Heart left ventricle (tissue), 16 donors: Measurements from ENCODE around the gene PSPH. TPM values are rescaled to one million over a fixed set of nuclear protein-coding genes. Genes with fewer than 3 reads are reported as not detected.
A peak's percentile ranks its signal among the peaks of the same experiment; 100 is the strongest.
"Not testable (repeated sequence)": the region's sequence is repeated elsewhere in the genome, so short reads cannot be mapped to it uniquely, and the experiment has no call there.

ENCODE experiments used
- ATAC-seq, 4 donors: fragments of 200-7000 bp; cut with Tn5 transposase; one replicate each; pipeline ENCODE4 v1.9.1; 2020 to 2022; ENCODE audit warnings: moderate library complexity in 4 of 4, mild to moderate bottlenecking in 3 of 4, moderate number of reproducible peaks in 1 of 4
- DNase-seq, 5 donors: peaks; one replicate each; pipeline ENCODE4 v3.0.0-alpha.2; 2020
- H3K27ac ChIP-seq, 12 donors: fragments of 200-600 bp; sonication (generic) in 4 of 12; one replicate each; pipeline versions ENCODE4 v1.5.0 to v1.8.0; 2016 to 2022; ENCODE audit warnings: mild to moderate bottlenecking in 2 of 12
- H3K27me3 ChIP-seq, 9 donors: fragments of 200-600 bp; sonication (generic) in 2 of 9; one replicate each; pipeline versions ENCODE4 v1.5.1 to v1.8.0; 2016 to 2022; ENCODE audit warnings: mild to moderate bottlenecking in 3 of 9
- H3K36me3 ChIP-seq, 9 donors: fragments of 200-600 bp; sonication (generic) in 2 of 9; one replicate each; pipeline versions ENCODE4 v1.5.0 to v1.8.0; 2018 to 2022; ENCODE audit warnings: mild to moderate bottlenecking in 2 of 9
- H3K4me1 ChIP-seq, 12 donors: fragments of 200-600 bp; sonication (generic) in 4 of 12; one replicate each; pipeline versions ENCODE4 v1.5.0 to v1.8.0; 2016 to 2022; ENCODE audit warnings: mild to moderate bottlenecking in 3 of 12
- H3K4me3 ChIP-seq, 12 donors: fragments of 200-600 bp; sonication (generic) in 4 of 12; one replicate each; pipeline versions ENCODE4 v1.5.0 to v1.8.0; 2017 to 2022; ENCODE audit warnings: mild to moderate bottlenecking in 9 of 12, moderate library complexity in 4 of 12
- H3K9me3 ChIP-seq, 12 donors: fragments of 200-600 bp; sonication (generic) in 4 of 12; one replicate each; pipeline versions ENCODE4 v1.5.0 to v1.8.0; 2016 to 2022; ENCODE audit warnings: mild to moderate bottlenecking in 1 of 12
- POLR2A ChIP-seq, 2 donors: fragments of 450-650 bp; IDR thresholded peaks; one replicate each; pipeline ENCODE4 v1.6.1; 2017; ENCODE audit warnings: antibody characterized with exemption in 2 of 2, mild to moderate bottlenecking in 2 of 2, moderate library complexity in 2 of 2
- WGBS, 4 donors: extraction: QIAGEN DNeasy Blood & Tissue Kit in 2 of 4; methylation state at CpG; one replicate each; pipeline versions ENCODE4 v1.1.5 to v1.1.7; 2013 to 2018; 5-methylcytosine and 5-hydroxymethylcytosine counted together
- intact Hi-C, 10 donors: fragments of 100-400 bp; cut with DNase I; formaldehyde crosslinking; loops; one replicate each; pipeline versions ENCODE4 v1.11.1 to v1.14.2; 2022
- polyA plus RNA-seq, 2 donors: library from polyadenylated mRNA; stranded (reverse); fragments of 200-250 nt; gene quantifications; one replicate each; pipeline ENCODE4 v1.2.3, GENCODE V29; 2013
- total RNA-seq, 9 donors: library from RNA; depleted of rRNA in 2 of 9; stranded (reverse); fragments of >200 nt in 2 of 9; fragmentation: NEBNext Ultra II Directional in 3 of 9; extraction: Animal tissue kit (Norgen Biotek cat#: 25700) in 3 of 9; gene quantifications; one replicate each; pipeline versions ENCODE4 v1.1.0 to v1.2.4, GENCODE V29; 2016 to 2023
- TF ChIP-seq, protein P1 (sequence below), 12 donors: fragments of 200-600 bp; sonication (generic) in 4 of 12; IDR thresholded peaks; one replicate each; pipeline versions ENCODE4 v1.5.0 to v1.8.0; 2018 to 2022; ENCODE audit warnings: antibody characterized with exemption in 12 of 12, mild to moderate bottlenecking in 5 of 12
- donor health status: ischemic (EF 13 %, LVEDD 7.1; RV severe dilation, severe dysfunction).
- donor health status: healthy with polysubstance abuse.
- donor health status: DM: no; HTN: yes; CAD: no.
- donor health status: DM: no; HTN: no; CAD: no.
- donor health status: ischemic (EF 25% LVEDD 6.9; RV normal size, moderate dysfunction).
- donor health status: ischemic (EF 25% LVEDD 5.7; RV mildly dilated, moderate dysfunction).
- donor health status: healthy.
- donor health status: DM: yes; HTN: yes; CAD: no.
- donor health status: ischemic (EF 35%, LVEDD 5.7; RV mildly dilated, moderate dysfunction).
- donor health status: nonischemic (EF 11% LVEDD 7.7; RV severe dilation, severe dysfunction).
- donor health status: DM: yes; HTN: yes; CAD: no.
- donor health status: PGD.
- donor health status: ischemic (EF 29% LVEDD 5.4; RV normal size, mild dysfunction).
- donor health status: nonischemic (EF 23%, LVEDD 6.1; RV moderate dilation, normal function).

PSPH gene
- total and polyA plus RNA-seq, 11 donors: 3.5 to 15.9 (median 8.9) TPM

DNA sequence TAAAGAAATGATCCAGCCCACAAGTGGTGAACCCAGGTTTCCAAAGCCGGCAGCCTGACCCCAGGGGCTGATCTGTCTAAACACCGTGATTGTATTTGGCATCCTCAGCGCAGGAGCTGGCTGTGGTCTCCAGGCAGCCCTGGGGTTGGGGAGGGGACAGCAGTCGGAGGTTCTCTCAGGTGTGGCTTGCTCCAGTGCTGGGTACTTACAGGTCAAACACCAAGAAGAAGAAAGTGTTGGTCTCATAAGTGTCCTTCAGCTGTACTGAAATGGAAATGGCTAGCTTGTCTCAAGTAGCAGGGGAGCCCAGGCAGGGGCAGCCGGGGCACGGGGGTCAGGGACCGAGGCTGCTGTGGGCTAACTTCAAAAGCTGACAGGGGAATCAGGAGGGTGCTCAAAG lies 35.5 kb upstream of the PSPH start:
- ATAC-seq (no peak), DNase-seq (no peak)
- H3K27ac ChIP-seq: no peak overlapping the region
- H3K27me3 ChIP-seq: no peaks in the 10 kb centered on the region
- H3K36me3 ChIP-seq: peaks cover 0 to 56% (median 39%) of the 10 kb centered on the region in 9 donors
- H3K4me1 ChIP-seq: peaks cover 0 to 29% (median 11%) of the 10 kb centered on the region in 12 donors
- H3K9me3 ChIP-seq: no peaks in the 10 kb centered on the region
- H3K4me3 ChIP-seq: no peak overlapping the region
- WGBS, 4 donors: 86 to 98% (median 95%) methylated on average over 5 to 7 of the region's 7 CpGs
- intact Hi-C loops: no loop called here
- TF ChIP-seq POLR2A (IDR thresholded peaks at IDR 0.05): no peak
- TF ChIP-seq, protein P1, sequence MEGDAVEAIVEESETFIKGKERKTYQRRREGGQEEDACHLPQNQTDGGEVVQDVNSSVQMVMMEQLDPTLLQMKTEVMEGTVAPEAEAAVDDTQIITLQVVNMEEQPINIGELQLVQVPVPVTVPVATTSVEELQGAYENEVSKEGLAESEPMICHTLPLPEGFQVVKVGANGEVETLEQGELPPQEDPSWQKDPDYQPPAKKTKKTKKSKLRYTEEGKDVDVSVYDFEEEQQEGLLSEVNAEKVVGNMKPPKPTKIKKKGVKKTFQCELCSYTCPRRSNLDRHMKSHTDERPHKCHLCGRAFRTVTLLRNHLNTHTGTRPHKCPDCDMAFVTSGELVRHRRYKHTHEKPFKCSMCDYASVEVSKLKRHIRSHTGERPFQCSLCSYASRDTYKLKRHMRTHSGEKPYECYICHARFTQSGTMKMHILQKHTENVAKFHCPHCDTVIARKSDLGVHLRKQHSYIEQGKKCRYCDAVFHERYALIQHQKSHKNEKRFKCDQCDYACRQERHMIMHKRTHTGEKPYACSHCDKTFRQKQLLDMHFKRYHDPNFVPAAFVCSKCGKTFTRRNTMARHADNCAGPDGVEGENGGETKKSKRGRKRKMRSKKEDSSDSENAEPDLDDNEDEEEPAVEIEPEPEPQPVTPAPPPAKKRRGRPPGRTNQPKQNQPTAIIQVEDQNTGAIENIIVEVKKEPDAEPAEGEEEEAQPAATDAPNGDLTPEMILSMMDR (IDR thresholded peaks at IDR 0.05): no peak

DNA sequence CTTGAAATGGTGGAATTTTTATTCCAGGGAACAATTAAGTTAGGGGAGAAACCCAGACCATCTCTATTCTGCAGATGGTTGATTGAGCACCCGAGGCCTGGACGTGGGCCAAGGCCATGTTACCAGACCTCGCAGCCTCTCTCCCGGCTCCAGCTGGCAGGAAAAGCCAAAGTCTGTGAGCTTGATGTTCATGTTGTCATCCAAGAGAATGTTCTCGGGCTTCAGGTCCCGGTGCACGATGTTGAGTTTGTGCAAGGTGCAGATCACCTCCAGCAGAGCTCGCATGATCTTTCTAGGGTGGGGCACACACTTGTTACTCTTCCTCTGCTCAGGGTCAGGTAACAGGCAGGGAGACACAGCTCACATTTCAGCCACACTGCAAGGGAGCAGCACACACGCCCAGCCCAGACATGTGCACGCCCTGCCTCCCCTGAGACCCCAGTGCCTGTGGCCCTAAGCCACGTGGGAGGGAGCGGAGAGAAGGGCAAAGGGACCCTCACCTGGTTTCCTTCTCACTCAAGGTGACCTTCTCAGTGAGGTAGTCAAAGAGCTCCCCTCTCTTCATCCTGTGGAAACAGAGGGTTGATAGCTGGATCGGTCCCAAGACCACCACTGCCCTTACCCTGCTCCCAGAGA lies 32.0 kb upstream of the PSPH start:
- Histone ChIP-seq H3K9me3 (no peaks in the 10 kb centered on the region), H3K27me3 (no peaks in the 10 kb centered on the region), H3K4me3 (no peak overlapping the region), H3K27ac (peak overlapping the region in 9 of 12 donors; percentile 0 to 57 (median 50)), H3K4me1 (peaks cover 10 to 40% (median 34%) of the 10 kb centered on the region in 12 donors), H3K36me3 (peaks cover 0 to 52% (median 47%) of the 10 kb centered on the region in 9 donors)
- intact Hi-C loops: no loop called here
- WGBS, 4 donors: 42 to 47% (median 44%) methylated on average over 13 of the region's 13 CpGs
- ATAC-seq (peak; percentile 27 to 41 (median 34)), DNase-seq (peak; percentile 55 to 85 (median 71))
- no peak for TF ChIP-seq POLR2A (IDR thresholded peaks at IDR 0.05)
- TF ChIP-seq, protein P1 (IDR thresholded peaks at IDR 0.05): no peak

DNA sequence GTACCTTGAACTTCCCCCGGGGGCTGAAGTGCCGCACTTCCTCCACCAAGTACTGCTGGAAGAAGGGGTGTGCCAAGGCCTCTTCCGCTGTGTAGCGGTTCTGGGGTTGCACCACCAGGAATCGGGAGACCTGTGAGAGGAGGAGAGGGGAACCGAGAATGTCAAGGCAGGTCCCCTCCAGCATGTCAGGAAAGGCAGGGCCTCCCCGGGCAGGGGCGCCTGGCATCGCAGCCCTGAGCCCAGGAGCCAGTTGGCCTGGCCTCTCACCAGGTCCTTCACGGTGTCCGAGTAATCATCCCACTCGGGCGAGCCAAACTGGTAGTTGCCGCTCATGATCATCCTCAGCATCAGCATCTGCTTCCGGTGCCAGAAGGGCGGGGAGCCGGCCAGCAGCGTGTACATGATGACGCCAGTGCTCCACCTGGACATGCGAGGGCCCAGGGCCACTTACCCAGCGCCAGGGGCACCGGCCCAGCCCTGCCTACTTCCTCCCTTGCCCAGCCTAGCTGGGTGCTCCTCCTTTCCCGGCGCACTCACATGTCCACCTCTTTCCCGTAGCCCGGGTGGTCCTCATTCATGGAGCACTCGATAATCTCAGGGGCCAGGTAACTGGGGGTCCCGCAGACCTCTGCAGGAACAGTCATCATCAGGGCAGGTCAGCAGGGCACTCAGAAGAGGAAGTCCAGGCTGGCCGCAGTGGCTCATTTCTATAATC lies 30.5 kb upstream of the PSPH start:
- H3K4me1 ChIP-seq: peaks cover 10 to 41% (median 34%) of the 10 kb centered on the region in 12 donors
- ATAC-seq (no peak), DNase-seq (no peak)
- WGBS, 4 donors: 94 to 98% (median 95%) methylated on average over 16 to 29 of the region's 29 CpGs
- TF ChIP-seq, protein P1 (IDR thresholded peaks at IDR 0.05): no peak
- no peak for TF ChIP-seq POLR2A (IDR thresholded peaks at IDR 0.05)
- H3K27ac ChIP-seq: peak overlapping the region in 1 of 12 donors; percentile 88
- peaks cover 0 to 42% (median 33%) of the 10 kb centered on the region in 9 donors for H3K36me3 ChIP-seq
- H3K9me3 ChIP-seq: no peaks in the 10 kb centered on the region
- no peaks in the 10 kb centered on the region for H3K27me3 ChIP-seq
- intact Hi-C loops: no loop called here
- H3K4me3 ChIP-seq: no peak overlapping the region

DNA sequence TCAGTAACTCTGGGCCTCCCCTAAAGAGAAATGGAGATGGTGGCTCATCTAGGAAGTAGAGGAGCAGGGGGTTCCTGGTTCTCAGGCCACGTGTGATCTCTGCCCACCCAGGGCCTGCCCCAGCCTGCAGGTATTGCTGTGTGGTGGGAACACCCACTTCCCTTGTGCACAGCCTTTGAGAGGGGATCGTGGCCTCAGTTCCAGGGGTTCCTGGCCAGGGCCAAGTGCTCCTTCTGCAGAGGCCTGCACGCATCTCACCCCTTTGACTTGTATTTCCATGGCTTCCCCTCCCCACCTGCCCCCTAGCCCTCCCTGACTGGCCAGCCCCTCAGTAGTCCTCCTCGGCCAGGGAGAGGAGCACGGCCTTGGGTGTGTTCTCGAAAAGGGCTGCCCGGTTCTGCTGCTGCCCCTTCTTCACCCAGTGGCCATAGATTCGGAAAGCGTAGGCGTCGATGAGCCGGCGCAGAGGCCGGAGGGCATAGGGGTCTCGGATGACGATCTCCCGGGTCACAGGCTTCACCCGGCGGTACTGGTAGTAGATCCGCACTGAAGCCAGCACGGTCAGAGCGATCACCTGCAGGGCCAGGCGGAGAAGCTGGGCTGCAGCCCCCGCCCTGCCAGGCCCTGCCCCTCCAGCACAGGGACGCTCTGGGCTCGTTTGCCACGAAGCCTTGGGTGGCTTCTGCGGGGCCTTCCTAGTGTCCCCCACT lies 29.6 kb upstream of the PSPH start:
- intact Hi-C loops, H3K9me3 ChIP-seq, H3K27me3 ChIP-seq, DNase-seq, ATAC-seq, H3K4me3 ChIP-seq: not testable (repeated sequence)
- H3K4me1 ChIP-seq: peaks cover 10 to 41% (median 34%) of the 10 kb centered on the region in 12 donors
- 93 to 95% (median 94%) methylated on average over 27 to 28 of the region's 28 CpGs for WGBS, 4 donors
- H3K36me3 ChIP-seq: peaks cover 0 to 38% (median 29%) of the 10 kb centered on the region in 9 donors
- peak overlapping the region in 11 of 12 donors; percentile 77 to 96 (median 86) for H3K27ac ChIP-seq
